KMS-11 (cell line): ENCODE measurements around the gene SLC38A2.

Experiments
- H2AFZ ChIP-seq: fragments of 200-600 bp; sonication (generic); 2 replicates; pipeline ENCODE4 v1.6.1; 2016; ENCODE audit warnings: antibody characterized with exemption, mixed run types, low read depth
- H3K27ac ChIP-seq: fragments of 200-600 bp; sonication (generic); 2 replicates; pipeline ENCODE4 v1.6.1; 2016; ENCODE audit warnings: mild to moderate bottlenecking, mixed run types
- H3K27me3 ChIP-seq: fragments of 200-600 bp; sonication (generic); 2 replicates; pipeline ENCODE4 v1.6.1; 2017; ENCODE audit warnings: mild to moderate bottlenecking, low read depth, mixed run types, moderate library complexity; ENCODE audit not compliant: insufficient read depth
- H3K36me3 ChIP-seq: fragments of 200-600 bp; sonication (generic); 2 replicates; pipeline ENCODE4 v1.6.1; 2017; ENCODE audit warnings: mild to moderate bottlenecking, mixed run types; ENCODE audit not compliant: insufficient read depth
- H3K4me1 ChIP-seq: fragments of 200-600 bp; sonication (generic); 2 replicates; pipeline ENCODE4 v1.6.1; 2016; ENCODE audit warnings: mild to moderate bottlenecking, low read depth, mixed run types; ENCODE audit not compliant: poor library complexity, severe bottlenecking
- H3K4me2 ChIP-seq: fragments of 200-600 bp; sonication (generic); 2 replicates; pipeline ENCODE4 v1.7.0; 2016; ENCODE audit warnings: mild to moderate bottlenecking, mixed run types
- H3K4me3 ChIP-seq: fragments of 200-600 bp; sonication (generic); IDR thresholded peaks from 2 replicates; pipeline ENCODE4 v1.6.1; 2017; ENCODE audit warnings: low read depth, low read length, mixed read lengths; ENCODE audit not compliant: insufficient read depth
- H3K79me2 ChIP-seq: fragments of 200-600 bp; sonication (generic); 2 replicates; pipeline ENCODE4 v1.6.1; 2016; ENCODE audit warnings: low read depth, mixed run types; ENCODE audit not compliant: insufficient read depth
- H3K9ac ChIP-seq: fragments of 200-600 bp; sonication (generic); 2 replicates; pipeline ENCODE4 v1.6.1; 2016; ENCODE audit warnings: mild to moderate bottlenecking, mixed run types
- H4K20me1 ChIP-seq: fragments of 200-600 bp; sonication (generic); 2 replicates; pipeline ENCODE4 v1.6.1; 2016; ENCODE audit warnings: mild to moderate bottlenecking, mixed run types; ENCODE audit not compliant: insufficient read depth
- TF ChIP-seq, protein P1 (sequence below): fragments of 200-600 bp; sonication (generic); conservative IDR thresholded peaks from 2 replicates; pipeline ENCODE4 v1.6.1; 2017; ENCODE audit warnings: low read depth, mild to moderate bottlenecking, antibody characterized with exemption, low read length, moderate library complexity, mixed read lengths

Gene SLC38A2

DNA sequence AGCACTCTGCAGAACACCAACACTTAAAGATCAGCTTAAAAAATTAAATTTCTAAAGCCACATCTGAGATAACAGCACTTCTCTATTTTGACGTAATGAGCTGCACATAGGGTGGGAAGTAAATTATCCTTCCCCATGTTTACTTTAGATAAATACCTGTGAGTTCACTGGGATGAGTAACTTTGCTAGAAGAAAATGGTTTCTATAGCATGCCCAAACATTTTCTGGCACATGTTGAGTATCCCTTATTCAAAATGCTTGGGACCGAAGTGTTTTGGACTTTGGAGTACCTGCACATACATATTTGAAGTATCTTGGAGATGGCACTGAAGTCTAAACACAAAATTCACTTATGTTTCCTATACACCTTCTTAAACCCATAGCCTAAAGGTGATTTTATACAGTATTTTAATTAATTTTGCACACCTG lies 6.6 kb downstream of the SLC38A2 start:
- 0 out of 2 replicates have a peak, but pooled peaks cover 3% of the 10 kb centered on the region for H3K27me3 ChIP-seq
- peaks cover 100% of the 10 kb centered on the region for H3K4me1 ChIP-seq
- TF ChIP-seq, protein P1, sequence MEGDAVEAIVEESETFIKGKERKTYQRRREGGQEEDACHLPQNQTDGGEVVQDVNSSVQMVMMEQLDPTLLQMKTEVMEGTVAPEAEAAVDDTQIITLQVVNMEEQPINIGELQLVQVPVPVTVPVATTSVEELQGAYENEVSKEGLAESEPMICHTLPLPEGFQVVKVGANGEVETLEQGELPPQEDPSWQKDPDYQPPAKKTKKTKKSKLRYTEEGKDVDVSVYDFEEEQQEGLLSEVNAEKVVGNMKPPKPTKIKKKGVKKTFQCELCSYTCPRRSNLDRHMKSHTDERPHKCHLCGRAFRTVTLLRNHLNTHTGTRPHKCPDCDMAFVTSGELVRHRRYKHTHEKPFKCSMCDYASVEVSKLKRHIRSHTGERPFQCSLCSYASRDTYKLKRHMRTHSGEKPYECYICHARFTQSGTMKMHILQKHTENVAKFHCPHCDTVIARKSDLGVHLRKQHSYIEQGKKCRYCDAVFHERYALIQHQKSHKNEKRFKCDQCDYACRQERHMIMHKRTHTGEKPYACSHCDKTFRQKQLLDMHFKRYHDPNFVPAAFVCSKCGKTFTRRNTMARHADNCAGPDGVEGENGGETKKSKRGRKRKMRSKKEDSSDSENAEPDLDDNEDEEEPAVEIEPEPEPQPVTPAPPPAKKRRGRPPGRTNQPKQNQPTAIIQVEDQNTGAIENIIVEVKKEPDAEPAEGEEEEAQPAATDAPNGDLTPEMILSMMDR: no peak
- peaks cover 15% of the 10 kb centered on the region; the same call in 1 of the 2 replicates for H4K20me1 ChIP-seq
- H3K79me2 ChIP-seq: peaks cover 54% of the 10 kb centered on the region
- no peak overlapping the region for H2AFZ ChIP-seq
- H3K4me2 ChIP-seq: peak overlapping the region; percentile 21
- no peak overlapping the region for H3K9ac ChIP-seq
- H3K4me3 ChIP-seq: no peak overlapping the region
- H3K27ac ChIP-seq: no peak overlapping the region
- H3K36me3 ChIP-seq: peaks cover 65% of the 10 kb centered on the region

GRCh38 chr12:46364777-46365580 lies 7.6 kb downstream of the SLC38A2 start:
- H2AFZ ChIP-seq: no peak overlapping the region
- no peak overlapping the region for H3K9ac ChIP-seq
- 0 out of 2 replicates have a peak, but pooled peaks cover 3% of the 10 kb centered on the region for H3K27me3 ChIP-seq
- H3K36me3 ChIP-seq: peaks cover 62% of the 10 kb centered on the region
- no peak overlapping the region; the same call in 1 of the 2 replicates for H3K4me2 ChIP-seq
- H3K4me1 ChIP-seq: peaks cover 100% of the 10 kb centered on the region
- TF ChIP-seq, protein P1: no peak
- H3K79me2 ChIP-seq: peaks cover 44% of the 10 kb centered on the region
- no peak overlapping the region for H3K4me3 ChIP-seq
- H3K27ac ChIP-seq: no peak overlapping the region
- peaks cover 10% of the 10 kb centered on the region; the same call in 1 of the 2 replicates for H4K20me1 ChIP-seq

DNA sequence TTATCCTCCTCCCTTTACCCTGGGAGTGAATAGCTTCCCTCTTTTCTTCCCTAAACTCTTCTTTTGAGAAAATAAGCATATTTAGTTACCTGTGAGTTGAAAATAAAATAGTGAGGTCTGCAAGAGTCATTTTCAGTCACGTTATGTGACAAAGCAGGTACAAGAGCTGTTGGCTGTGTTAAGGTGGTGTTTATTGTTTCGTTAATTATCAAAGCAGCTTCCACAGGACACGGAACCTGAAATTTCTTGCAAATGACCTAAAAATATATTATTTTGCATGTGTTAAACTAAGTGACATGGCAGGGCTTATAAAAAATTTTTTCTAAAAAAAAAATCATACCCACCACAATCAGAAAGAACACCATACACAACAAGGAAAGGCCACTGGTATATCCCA lies 8.3 kb downstream of the SLC38A2 start:
- H4K20me1 ChIP-seq: peaks cover 8% of the 10 kb centered on the region; the same call in 1 of the 2 replicates

DNA sequence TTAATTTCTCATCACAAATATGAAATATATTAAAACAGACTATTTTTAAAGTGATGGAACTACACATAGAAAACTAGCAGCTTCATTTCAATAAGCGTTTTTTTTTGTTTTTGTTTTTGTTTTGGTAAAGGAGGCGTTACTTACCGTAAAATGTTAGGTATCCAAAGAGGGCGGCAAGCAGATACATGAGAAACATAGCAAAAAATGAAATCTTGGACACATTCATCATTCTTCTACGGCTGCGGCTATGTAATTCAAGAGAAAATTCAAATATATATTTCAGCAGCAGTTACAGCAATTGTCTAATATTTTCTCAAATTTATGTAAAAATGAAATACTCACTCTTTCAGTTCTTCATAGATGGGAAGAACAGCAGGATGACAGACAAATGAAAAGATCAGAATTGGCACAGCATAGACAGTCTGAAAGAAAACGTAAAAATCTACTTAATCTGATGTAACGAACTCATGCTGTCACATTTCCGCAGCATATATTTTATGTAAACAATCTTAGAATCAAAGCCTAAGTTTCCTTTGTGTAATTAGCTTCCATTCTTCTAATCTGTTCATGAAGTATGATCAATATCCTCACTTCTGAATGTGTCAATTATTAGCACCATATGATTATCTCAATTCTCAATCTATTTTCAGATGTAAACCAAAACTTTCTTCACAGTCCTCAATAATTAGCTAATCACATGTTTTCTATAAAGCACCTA lies 8.8 kb downstream of the SLC38A2 start:
- H3K27me3 ChIP-seq: 0 out of 2 replicates have a peak, but pooled peaks cover 3% of the 10 kb centered on the region
- H3K4me2 ChIP-seq: no peak overlapping the region; the same call in 1 of the 2 replicates
- peaks cover 8% of the 10 kb centered on the region; the same call in 1 of the 2 replicates for H4K20me1 ChIP-seq
- H3K9ac ChIP-seq: no peak overlapping the region
- TF ChIP-seq, protein P1: no peak
- no peak overlapping the region for H3K27ac ChIP-seq
- H3K4me1 ChIP-seq: peaks cover 100% of the 10 kb centered on the region
- H3K36me3 ChIP-seq: peaks cover 58% of the 10 kb centered on the region; the same call in 1 of the 2 replicates
- H3K4me3 ChIP-seq: no peak overlapping the region
- peaks cover 32% of the 10 kb centered on the region for H3K79me2 ChIP-seq
- no peak overlapping the region for H2AFZ ChIP-seq

More for the DNA sequence above, 8.3 kb downstream of the SLC38A2 start:
- H3K4me1 ChIP-seq: peaks cover 100% of the 10 kb centered on the region
- H3K9ac ChIP-seq: no peak overlapping the region
- H3K4me3 ChIP-seq: no peak overlapping the region
- TF ChIP-seq, protein P1: no peak
- H2AFZ ChIP-seq: no peak overlapping the region
- H3K4me2 ChIP-seq: no peak overlapping the region; the same call in 1 of the 2 replicates
- no peak overlapping the region for H3K27ac ChIP-seq
- peaks cover 37% of the 10 kb centered on the region for H3K79me2 ChIP-seq
- H3K36me3 ChIP-seq: peaks cover 61% of the 10 kb centered on the region; the same call in 1 of the 2 replicates
- H3K27me3 ChIP-seq: 0 out of 2 replicates have a peak, but pooled peaks cover 3% of the 10 kb centered on the region
